ENCODE data around the gene CDCA8.

- TF ChIP-seq CTCF (IDR thresholded peaks at IDR 0.05) = no peak
- no peak for TF ChIP-seq POLR2AphosphoS5 (IDR thresholded peaks at IDR 0.05)
- no peak for TF ChIP-seq POLR2A (IDR thresholded peaks at IDR 0.05)
Measured at GRCh38 chr1:37697737-37698136, 5.4 kb downstream of the CDCA8 start.
